Stimulated activated naive B cell treated with anti-CD40 and anti-IgM and Interleukin-4, amounts not matched to agents 10 μg/mL and 1 μg/mL and 100 μg/mL, for 72 hours (primary cell): Measurements from ENCODE around the gene AFDN.

ENCODE experiments used
- ATAC-seq, 2 donors: fragments of 150-1000 bp; cut with Tn5 transposase; replicated peaks; 2 replicates each; pipeline ENCODE4 v1.10.0; 2021; ENCODE audit warnings: moderate library complexity in 1 of 2
- DNase-seq: peaks from one replicate; pipeline ENCODE4 v3.0.0; 2021
- H3K27ac Mint-ChIP-seq: one replicate; pipeline ENCODE4 v1.8.0; 2022; ENCODE audit warnings: mild to moderate bottlenecking, mixed read lengths
- H3K27me3 Mint-ChIP-seq, 2 donors: one replicate each; pipeline ENCODE4 v1.8.0; 2022; ENCODE audit warnings: mixed read lengths in 2 of 2
- H3K36me3 Mint-ChIP-seq, 2 donors: one replicate each; pipeline ENCODE4 v1.8.0; 2022; ENCODE audit warnings: mixed read lengths in 2 of 2, mild to moderate bottlenecking in 1 of 2
- H3K4me1 Mint-ChIP-seq, 2 donors: one replicate each; pipeline ENCODE4 v1.8.0; 2022; ENCODE audit warnings: mixed read lengths in 2 of 2, mild to moderate bottlenecking in 1 of 2
- H3K4me3 Mint-ChIP-seq, 2 donors: one replicate each; pipeline ENCODE4 v1.8.0; 2022; ENCODE audit warnings: mild to moderate bottlenecking in 2 of 2, mixed read lengths in 2 of 2, moderate library complexity in 1 of 2
- H3K9me3 Mint-ChIP-seq, 2 donors: one replicate each; pipeline ENCODE4 v1.8.0; 2022; ENCODE audit warnings: mixed read lengths in 2 of 2, mild to moderate bottlenecking in 1 of 2

The AFDN gene

GRCh38 chr6:167933847-167934246 is 107.1 kb downstream of the AFDN start:
- DNase-seq (no peak), ATAC-seq (no peak)
- Mint-ChIP-seq H3K27me3 (peaks cover 0 to 6% of the 10 kb centered on the region in 2 donors), H3K9me3 (no peaks in the 10 kb centered on the region), H3K4me1 (no peaks in the 10 kb centered on the region), H3K27ac (no peak overlapping the region), H3K4me3 (no peak overlapping the region), H3K36me3 (no peaks in the 10 kb centered on the region)

- DNase-seq (no peak), ATAC-seq (no peak)
- Mint-ChIP-seq H3K4me1 (no peaks in the 10 kb centered on the region), H3K4me3 (no peak overlapping the region), H3K27ac (no peak overlapping the region), H3K9me3 (no peaks in the 10 kb centered on the region), H3K36me3 (no peaks in the 10 kb centered on the region), H3K27me3 (peaks cover 0 to 6% of the 10 kb centered on the region in 2 donors)
Observed at GRCh38 chr6:167934426-167934864, 107.7 kb downstream of the AFDN start.

- DNase-seq (no peak), ATAC-seq (no peak)
- Mint-ChIP-seq H3K27ac (no peak overlapping the region), H3K4me3 (no peak overlapping the region), H3K9me3 (no peaks in the 10 kb centered on the region), H3K27me3 (peaks cover 4 to 12% of the 10 kb centered on the region in 2 donors), H3K4me1 (no peaks in the 10 kb centered on the region), H3K36me3 (no peaks in the 10 kb centered on the region)
Observed at GRCh38 chr6:167936051-167936450, 109.3 kb downstream of the AFDN start.

- DNase-seq = no peak
- ATAC-seq = no peak
- no peak overlapping the region for H3K27ac Mint-ChIP-seq
- no peaks in the 10 kb centered on the region for H3K4me1 Mint-ChIP-seq
- no peaks in the 10 kb centered on the region for H3K36me3 Mint-ChIP-seq
- H3K4me3 Mint-ChIP-seq = no peak overlapping the region
- peaks cover 4 to 12% of the 10 kb centered on the region in 2 donors for H3K27me3 Mint-ChIP-seq
- H3K9me3 Mint-ChIP-seq = no peaks in the 10 kb centered on the region
Observed at GRCh38 chr6:167937301-167937700, 110.6 kb downstream of the AFDN start.

- no peaks in the 10 kb centered on the region for H3K9me3 Mint-ChIP-seq
- DNase-seq = no peak
- H3K4me1 Mint-ChIP-seq = no peaks in the 10 kb centered on the region
- no peaks in the 10 kb centered on the region for H3K36me3 Mint-ChIP-seq
- H3K4me3 Mint-ChIP-seq = no peak overlapping the region
- peaks cover 4 to 12% of the 10 kb centered on the region in 2 donors for H3K27me3 Mint-ChIP-seq
- no peak for ATAC-seq
- H3K27ac Mint-ChIP-seq = no peak overlapping the region
Observed at GRCh38 chr6:167937948-167938911, 111.5 kb downstream of the AFDN start.

- H3K27me3 Mint-ChIP-seq = peaks cover 4 to 12% of the 10 kb centered on the region in 2 donors
- no peaks in the 10 kb centered on the region for H3K4me1 Mint-ChIP-seq
- no peak overlapping the region for H3K27ac Mint-ChIP-seq
- H3K4me3 Mint-ChIP-seq = no peak overlapping the region
- no peaks in the 10 kb centered on the region for H3K36me3 Mint-ChIP-seq
- DNase-seq (no peak), ATAC-seq (no peak)
- no peaks in the 10 kb centered on the region for H3K9me3 Mint-ChIP-seq
Observed at GRCh38 chr6:167941822-167942221, 115.1 kb downstream of the AFDN start.

GRCh38 chr6:167944130-167944529 is 117.4 kb downstream of the AFDN start:
- Mint-ChIP-seq H3K4me3 (no peak overlapping the region), H3K27ac (no peak overlapping the region), H3K4me1 (no peaks in the 10 kb centered on the region), H3K27me3 (peaks cover 4 to 6% of the 10 kb centered on the region in 2 donors), H3K36me3 (peaks cover 5 to 7% of the 10 kb centered on the region in 2 donors), H3K9me3 (no peaks in the 10 kb centered on the region)
- ATAC-seq = no peak
- DNase-seq = no peak

- no peak overlapping the region for H3K4me3 Mint-ChIP-seq
- no peaks in the 10 kb centered on the region for H3K9me3 Mint-ChIP-seq
- ATAC-seq (no peak), DNase-seq (no peak)
- no peak overlapping the region for H3K27ac Mint-ChIP-seq
- H3K4me1 Mint-ChIP-seq = no peaks in the 10 kb centered on the region
- H3K27me3 Mint-ChIP-seq = no peaks in the 10 kb centered on the region
- H3K36me3 Mint-ChIP-seq = peaks cover 6 to 11% of the 10 kb centered on the region in 2 donors
Observed at GRCh38 chr6:167946007-167946406, 119.3 kb downstream of the AFDN start.

- H3K36me3 Mint-ChIP-seq = peaks cover 11 to 14% of the 10 kb centered on the region in 2 donors
- ATAC-seq (no peak), DNase-seq (no peak)
- no peaks in the 10 kb centered on the region for H3K9me3 Mint-ChIP-seq
- no peaks in the 10 kb centered on the region for H3K27me3 Mint-ChIP-seq
- no peaks in the 10 kb centered on the region for H3K4me1 Mint-ChIP-seq
- H3K4me3 Mint-ChIP-seq = no peak overlapping the region
- H3K27ac Mint-ChIP-seq = no peak overlapping the region
Observed at GRCh38 chr6:167946604-167947003, 119.9 kb downstream of the AFDN start.

- H3K4me3 Mint-ChIP-seq = no peak overlapping the region
- ATAC-seq = no peak
- H3K9me3 Mint-ChIP-seq = no peaks in the 10 kb centered on the region
- no peak overlapping the region for H3K27ac Mint-ChIP-seq
- H3K36me3 Mint-ChIP-seq = peaks cover 13 to 14% of the 10 kb centered on the region in 2 donors
- H3K4me1 Mint-ChIP-seq = no peaks in the 10 kb centered on the region
- DNase-seq = no peak
- no peaks in the 10 kb centered on the region for H3K27me3 Mint-ChIP-seq
Observed at GRCh38 chr6:167947716-167948115, 121.0 kb downstream of the AFDN start.

GRCh38 chr6:167948716-167949115 is 122.0 kb downstream of the AFDN start:
- H3K36me3 Mint-ChIP-seq = peaks cover 13 to 14% of the 10 kb centered on the region in 2 donors
- ATAC-seq (no peak), DNase-seq (no peak)
- H3K27ac Mint-ChIP-seq = no peak overlapping the region
- no peak overlapping the region for H3K4me3 Mint-ChIP-seq
- no peaks in the 10 kb centered on the region for H3K4me1 Mint-ChIP-seq
- H3K27me3 Mint-ChIP-seq = no peaks in the 10 kb centered on the region
- no peaks in the 10 kb centered on the region for H3K9me3 Mint-ChIP-seq

GRCh38 chr6:167949121-167949684 is 122.5 kb downstream of the AFDN start:
- no peak for ATAC-seq
- H3K36me3 Mint-ChIP-seq = peaks cover 13 to 14% of the 10 kb centered on the region in 2 donors
- no peaks in the 10 kb centered on the region for H3K9me3 Mint-ChIP-seq
- no peaks in the 10 kb centered on the region for H3K4me1 Mint-ChIP-seq
- no peak for DNase-seq
- no peaks in the 10 kb centered on the region for H3K27me3 Mint-ChIP-seq
- no peak overlapping the region for H3K27ac Mint-ChIP-seq
- no peak overlapping the region for H3K4me3 Mint-ChIP-seq

- no peak for ATAC-seq
- Mint-ChIP-seq H3K36me3 (peaks cover 14 to 22% of the 10 kb centered on the region in 2 donors), H3K27ac (no peak overlapping the region)
Observed at GRCh38 chr6:167951781-167952511, 125.2 kb downstream of the AFDN start.

GRCh38 chr6:167952512-167952859 is 125.8 kb downstream of the AFDN start:
- ATAC-seq = no peak
- H3K4me3 Mint-ChIP-seq = no peak overlapping the region
- DNase-seq = no peak

More at GRCh38 chr6:167951781-167952511, 125.2 kb downstream of the AFDN start:
- H3K27me3 Mint-ChIP-seq = peaks cover 0 to 8% of the 10 kb centered on the region in 2 donors
- peaks cover 0 to 1% of the 10 kb centered on the region in 2 donors for H3K4me1 Mint-ChIP-seq
- no peaks in the 10 kb centered on the region for H3K9me3 Mint-ChIP-seq
- DNase-seq = no peak
- no peak overlapping the region for H3K4me3 Mint-ChIP-seq

More at GRCh38 chr6:167952512-167952859, 125.8 kb downstream of the AFDN start:
- Mint-ChIP-seq H3K4me1 (peaks cover 0 to 1% of the 10 kb centered on the region in 2 donors), H3K36me3 (peaks cover 14 to 23% of the 10 kb centered on the region in 2 donors), H3K27ac (no peak overlapping the region), H3K9me3 (no peaks in the 10 kb centered on the region), H3K27me3 (peaks cover 0 to 8% of the 10 kb centered on the region in 2 donors)
